SU-DHL-6 (cell line): ENCODE measurements around the gene PLXND1.

Source experiments
- CTCF ChIP-seq: fragments of 200-600 bp; sonication (generic); IDR thresholded peaks from one replicate; pipeline ENCODE4 v1.5.1; 2017; ENCODE audit warnings: antibody characterized with exemption, mild to moderate bottlenecking, low read length, moderate library complexity; ENCODE audit not compliant: insufficient read depth, poor library complexity, severe bottlenecking
- EZH2phosphoT487 ChIP-seq: fragments of 200-600 bp; sonication (generic), shearing (Covaris generic); conservative IDR thresholded peaks from 2 replicates; pipeline ENCODE4 v1.6.1; 2018; ENCODE audit warnings: mild to moderate bottlenecking, antibody characterized with exemption, low read length, moderate library complexity, mixed read lengths

- TF ChIP-seq CTCF (no peak), EZH2phosphoT487 (no peak)
Measured at GRCh38 chr3:129622226-129622874, 15.9 kb upstream of the PLXND1 start.
